ENCODE data around the gene TRMU. TPM values are rescaled to one million over a fixed set of nuclear protein-coding genes. Genes with fewer than 3 reads are reported as not detected.

TRMU gene
- total and polyA plus RNA-seq, 2 of the 8 experiments (the other 6 are each of a cell fraction or from before 2014, with no cell fraction given): 43.4 to 70.6 TPM

DNA sequence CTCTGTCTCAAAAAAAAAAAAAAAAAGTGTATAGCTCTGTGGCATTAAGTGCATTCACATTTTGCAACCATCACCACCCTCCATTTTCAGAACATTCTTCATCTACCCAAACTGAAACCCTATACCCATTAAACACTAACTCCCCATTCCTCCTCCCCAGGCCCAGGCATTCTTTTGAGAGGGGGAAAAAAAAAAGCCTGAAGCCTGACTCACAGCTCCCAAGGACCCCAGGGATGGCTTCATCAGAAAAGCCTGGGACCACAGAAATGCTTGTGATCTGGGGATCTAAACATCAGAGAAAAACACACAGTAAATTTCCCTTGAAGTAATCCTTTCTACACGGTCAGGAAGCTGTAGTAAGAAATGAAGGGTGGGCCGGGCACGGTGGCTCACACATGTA, 49.5 kb upstream of the TRMU start (continued):
- TF ChIP-seq RAD21 (IDR thresholded peaks at IDR 0.05 in 1 of 2, conservative IDR thresholded peaks at IDR 0.05 in 1 of 2; ENCODE audit: low read depth in 2 of 2, low read length in 2 of 2) (no peak), TEAD4 (IDR thresholded peaks at IDR 0.05; ENCODE audit: low read depth, low read length) (no peak), POU5F1 (IDR thresholded peaks at IDR 0.05; ENCODE audit: low read depth, low read length) (no peak), BRCA1 (IDR thresholded peaks at IDR 0.05; ENCODE audit: low read depth, low read length) (no peak), CHD1 (IDR thresholded peaks at IDR 0.05; ENCODE audit: low read depth, low read length) (no peak), CTBP2 (IDR thresholded peaks at IDR 0.05; ENCODE audit: borderline replicate concordance, insufficient read depth, insufficient read length, low read length) (no peak), CBX8 (IDR thresholded peaks at IDR 0.05; ENCODE audit: borderline replicate concordance, low read depth, low read length) (no peak), MAFK (IDR thresholded peaks at IDR 0.05; ENCODE audit: low read depth, low read length) (no peak)
